Skeletal muscle satellite cell (primary cell): ENCODE data around the gene ZNF750.
A peak's percentile ranks its signal among the peaks of the same experiment; 100 is the strongest.

Experiments
- H3K27me3 ChIP-seq: 2 replicates; pipeline ENCODE4 v1.7.0; 2013; ENCODE audit warnings: low read length; ENCODE audit not compliant: control insufficient read depth, insufficient read depth
- H3K36me3 ChIP-seq: 2 replicates; pipeline ENCODE4 v1.7.0; 2013; ENCODE audit warnings: mild to moderate bottlenecking, control low read depth, low read length; ENCODE audit not compliant: insufficient read depth
- H3K4me1 ChIP-seq: 2 replicates; pipeline ENCODE4 v1.7.0; 2013; ENCODE audit warnings: low read length; ENCODE audit not compliant: control insufficient read depth, insufficient read depth
- H3K4me2 ChIP-seq: 2 replicates; pipeline ENCODE4 v1.7.0; 2013; ENCODE audit warnings: mild to moderate bottlenecking, low read length
- H3K4me3 ChIP-seq: 2 replicates; pipeline ENCODE4 v1.7.0; 2013; ENCODE audit warnings: low read length
- H3K9ac ChIP-seq: 2 replicates; pipeline ENCODE4 v1.7.0; 2013; ENCODE audit warnings: mild to moderate bottlenecking, low read depth, low read length, moderate library complexity
- H3K9me3 ChIP-seq: replicated peaks from 2 replicates; pipeline ENCODE4 v1.7.0; 2013; ENCODE audit warnings: mild to moderate bottlenecking, control low read depth, low read length

The ZNF750 gene

DNA sequence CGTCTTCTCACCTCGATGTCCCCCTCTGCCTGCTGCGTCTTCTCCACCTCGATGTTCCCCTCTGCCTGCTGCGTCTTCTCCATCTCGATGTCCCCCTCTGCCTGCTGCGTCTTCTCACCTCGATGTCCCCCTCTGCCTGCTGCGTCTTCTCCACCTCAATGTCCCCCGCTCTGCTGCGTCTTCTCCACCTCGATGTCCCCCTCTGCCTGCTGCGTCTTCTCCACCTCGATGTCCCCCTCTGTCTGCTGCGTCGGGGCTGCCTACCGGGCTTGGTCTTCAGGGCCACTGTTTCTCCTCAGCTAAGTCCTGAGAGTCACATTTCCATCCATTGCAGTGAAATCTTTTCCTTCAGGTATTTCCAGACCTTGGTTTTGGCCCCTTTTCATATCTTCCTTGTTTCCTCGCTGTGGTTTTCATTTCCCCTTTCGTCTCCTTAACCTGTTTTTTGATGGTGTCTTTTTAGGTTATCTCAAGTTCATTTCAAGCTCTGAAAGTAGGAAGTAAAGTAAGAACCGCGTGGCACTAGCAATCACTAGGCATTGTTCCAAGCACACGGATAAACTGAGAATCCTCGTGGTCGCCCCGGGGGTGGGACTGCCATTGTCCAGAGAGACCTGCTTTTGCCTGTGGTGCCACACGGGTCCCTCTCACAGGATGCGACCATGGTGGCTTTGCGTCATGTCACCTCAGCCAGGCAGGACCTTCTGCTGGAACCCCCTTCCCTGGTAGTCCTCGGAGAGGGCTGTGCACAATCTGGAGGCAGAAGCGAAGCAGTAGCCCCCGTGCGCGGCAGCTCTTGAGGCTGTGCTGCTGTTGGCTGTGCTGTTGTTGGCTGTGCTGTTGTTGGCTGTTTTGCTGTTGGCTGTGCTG is 9.5 kb upstream of the ZNF750 start:
- no peak overlapping the region for H3K4me3 ChIP-seq

DNA sequence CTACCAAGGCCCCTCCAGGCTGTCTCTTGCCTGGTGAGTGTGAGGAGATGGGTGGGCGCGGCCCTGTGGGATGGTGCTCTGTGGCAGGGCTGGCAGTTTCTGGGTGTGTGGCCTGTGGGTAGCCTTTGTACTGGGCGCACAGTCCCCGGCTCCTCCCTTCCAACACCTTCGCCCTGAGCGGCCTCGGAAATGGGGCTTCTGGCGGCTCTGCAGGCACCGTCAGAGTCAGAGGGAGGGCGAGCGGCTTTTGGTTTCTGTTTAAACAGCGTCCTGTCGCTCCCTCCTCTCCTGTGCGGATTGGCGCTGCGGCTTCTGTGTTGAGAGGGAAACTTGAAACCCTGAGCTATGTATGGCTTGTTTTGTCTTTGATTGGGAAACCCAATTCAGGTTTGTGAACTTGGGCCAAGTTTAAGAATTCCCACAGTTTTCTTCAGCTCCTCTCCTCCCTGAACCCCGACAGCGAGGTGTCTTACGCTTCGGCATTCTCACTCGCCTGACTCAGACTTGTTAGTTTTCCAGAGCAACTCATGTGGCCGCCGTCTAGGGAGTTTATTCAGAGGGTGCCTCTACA is 8.3 kb upstream of the ZNF750 start:
- Histone ChIP-seq H3K27me3 (no peaks in the 10 kb centered on the region), H3K4me1 (no peaks in the 10 kb centered on the region), H3K36me3 (peaks cover 3% of the 10 kb centered on the region), H3K4me3 (peak overlapping the region; percentile 62), H3K4me2 (peak overlapping the region; percentile 82), H3K9ac (peak overlapping the region; percentile 56), H3K9me3 (no peaks in the 10 kb centered on the region)

More for the DNA sequence above, 9.5 kb upstream of the ZNF750 start:
- Histone ChIP-seq H3K36me3 (peaks cover 3% of the 10 kb centered on the region), H3K27me3 (no peaks in the 10 kb centered on the region), H3K9me3 (no peaks in the 10 kb centered on the region), H3K9ac (no peak overlapping the region), H3K4me1 (no peaks in the 10 kb centered on the region), H3K4me2 (no peak overlapping the region)

DNA sequence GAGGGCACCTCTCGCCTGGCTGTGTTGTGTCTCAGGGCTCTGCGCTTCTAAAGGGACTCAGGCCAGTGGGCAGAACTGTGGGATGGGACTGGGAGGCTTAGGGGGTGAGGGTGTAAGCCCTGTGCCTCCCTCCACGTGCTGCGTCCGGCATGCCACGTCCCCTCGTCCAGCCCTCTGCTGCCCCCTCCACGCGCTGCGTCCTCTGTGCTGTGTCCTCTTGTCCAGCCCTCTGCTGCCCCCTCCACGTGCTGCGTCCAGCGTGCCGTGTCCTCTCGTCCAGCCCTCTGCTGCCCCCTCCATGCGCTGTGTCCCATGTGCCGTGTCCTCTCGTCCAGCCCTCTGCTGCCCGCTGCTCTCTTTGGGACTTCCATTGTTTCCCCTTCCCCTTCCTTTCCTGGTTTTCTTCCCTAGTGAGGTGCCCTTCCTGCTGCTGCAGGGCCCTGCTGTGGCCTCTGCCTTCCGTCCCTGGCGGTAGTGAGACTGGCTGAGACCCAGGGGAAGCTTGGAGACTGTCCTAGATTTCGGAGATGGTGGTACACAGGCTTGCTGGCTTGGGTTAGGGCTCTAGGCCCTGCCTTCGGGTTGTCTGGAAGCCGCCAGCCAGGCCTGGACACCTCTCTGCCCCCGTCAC is 6.4 kb upstream of the ZNF750 start:
- H3K9ac ChIP-seq, result no peak overlapping the region

DNA sequence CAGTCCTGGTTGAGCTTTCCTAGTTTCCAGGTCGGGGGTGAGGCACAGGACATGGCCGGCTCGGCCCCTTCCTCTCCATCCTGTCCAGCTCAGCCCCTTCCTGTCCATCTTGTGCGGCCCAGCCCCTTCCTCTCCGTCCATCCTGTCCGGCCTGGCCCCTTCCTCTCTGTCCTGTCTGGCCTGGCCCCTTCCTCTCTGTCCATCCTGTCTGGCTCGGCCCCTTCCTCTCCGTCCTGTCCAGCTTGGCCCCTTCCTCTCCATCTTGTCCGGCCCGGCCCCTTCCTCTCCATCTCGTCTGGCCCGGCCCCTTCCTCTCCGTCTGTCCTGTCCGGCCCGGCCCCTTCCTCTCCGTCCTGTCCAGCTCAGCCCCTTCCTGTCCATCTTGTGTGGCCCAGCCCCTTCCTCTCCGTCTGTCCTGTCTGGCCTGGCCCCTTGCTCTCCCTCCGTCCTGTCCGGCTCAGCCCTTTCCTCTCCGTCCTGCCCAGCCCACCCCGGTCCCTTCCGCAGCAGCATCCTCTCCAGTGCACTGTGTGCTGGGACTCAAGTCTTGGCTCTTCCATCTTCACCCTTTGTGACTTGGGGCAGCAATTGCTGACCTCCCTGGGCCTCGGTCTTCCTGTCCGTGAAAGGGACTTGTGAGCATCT is 5.5 kb upstream of the ZNF750 start:
- H3K27me3 ChIP-seq, result no peaks in the 10 kb centered on the region
- no peak overlapping the region for H3K4me3 ChIP-seq
- H3K4me2 ChIP-seq, result no peak overlapping the region
- no peak overlapping the region for H3K9ac ChIP-seq
- peaks cover 3% of the 10 kb centered on the region for H3K36me3 ChIP-seq
- H3K9me3 ChIP-seq, result no peaks in the 10 kb centered on the region
- no peaks in the 10 kb centered on the region for H3K4me1 ChIP-seq

More for the DNA sequence above, 6.4 kb upstream of the ZNF750 start:
- H3K4me2 ChIP-seq, result no peak overlapping the region
- H3K27me3 ChIP-seq, result no peaks in the 10 kb centered on the region
- no peak overlapping the region for H3K4me3 ChIP-seq
- no peaks in the 10 kb centered on the region for H3K4me1 ChIP-seq
- peaks cover 3% of the 10 kb centered on the region for H3K36me3 ChIP-seq
- H3K9me3 ChIP-seq, result no peaks in the 10 kb centered on the region

DNA sequence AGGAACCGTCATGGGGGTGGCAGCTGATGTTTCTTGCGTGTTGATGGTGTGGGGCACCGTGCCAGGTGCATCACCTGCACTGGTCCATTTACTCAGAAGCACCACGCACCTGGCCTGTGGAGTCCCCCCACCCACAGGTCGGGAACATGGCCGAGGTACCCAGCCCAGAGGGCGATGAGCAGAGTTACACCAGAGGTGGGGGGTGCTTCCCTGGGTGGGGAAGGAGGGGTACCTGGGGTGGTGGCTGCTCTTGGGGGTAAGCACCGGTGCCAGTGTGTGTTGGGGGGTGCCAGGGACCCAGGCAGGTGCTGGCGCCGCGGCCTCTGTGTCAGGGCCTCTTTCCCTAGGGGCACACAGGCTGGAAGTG is 5.0 kb upstream of the ZNF750 start:
- Histone ChIP-seq H3K9ac (no peak overlapping the region), H3K4me3 (no peak overlapping the region), H3K4me1 (no peaks in the 10 kb centered on the region), H3K36me3 (peaks cover 3% of the 10 kb centered on the region), H3K9me3 (no peaks in the 10 kb centered on the region), H3K27me3 (no peaks in the 10 kb centered on the region), H3K4me2 (no peak overlapping the region)

DNA sequence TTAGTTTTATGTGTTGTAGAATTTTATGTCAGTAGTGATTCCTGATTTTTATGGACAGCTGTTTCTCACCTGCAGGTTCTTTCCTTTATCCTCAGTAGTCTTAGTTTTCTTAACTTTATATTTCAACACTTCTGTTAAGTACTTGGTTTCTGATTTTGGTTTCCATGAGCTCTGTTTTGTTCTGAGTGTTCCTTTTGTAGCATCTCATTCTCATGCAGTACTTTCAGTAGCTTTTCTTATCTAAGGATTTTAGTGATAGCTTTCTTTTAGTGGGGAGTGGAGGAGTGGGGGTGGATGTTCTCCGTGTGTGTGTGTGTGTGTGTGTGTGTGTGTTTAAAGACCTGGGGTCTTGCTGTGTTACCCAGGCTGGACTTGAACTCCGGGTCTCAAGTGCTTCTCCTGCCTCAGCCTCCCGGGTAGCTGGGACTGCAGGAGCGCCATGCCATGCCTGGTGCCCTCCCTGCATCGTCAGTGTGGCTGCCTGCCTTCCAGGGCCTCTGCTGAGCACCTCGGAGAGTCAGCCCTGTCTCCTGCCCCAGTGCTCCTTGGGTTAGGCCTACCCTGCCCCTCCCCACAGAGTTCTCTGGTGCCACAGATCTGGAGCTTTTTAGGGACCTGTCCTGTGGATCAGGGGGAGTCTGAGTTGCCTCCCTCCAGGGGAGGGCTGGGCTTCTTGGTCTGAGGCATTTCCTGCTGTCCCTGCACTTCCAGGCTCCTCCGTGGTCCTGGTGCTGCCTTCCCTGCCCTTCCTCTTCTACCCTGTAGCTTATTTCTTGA is 4.3 kb upstream of the ZNF750 start:
- Histone ChIP-seq H3K4me3 (no peak overlapping the region), H3K36me3 (peaks cover 3% of the 10 kb centered on the region), H3K4me2 (no peak overlapping the region), H3K4me1 (no peaks in the 10 kb centered on the region), H3K27me3 (no peaks in the 10 kb centered on the region), H3K9ac (no peak overlapping the region), H3K9me3 (no peaks in the 10 kb centered on the region)

DNA sequence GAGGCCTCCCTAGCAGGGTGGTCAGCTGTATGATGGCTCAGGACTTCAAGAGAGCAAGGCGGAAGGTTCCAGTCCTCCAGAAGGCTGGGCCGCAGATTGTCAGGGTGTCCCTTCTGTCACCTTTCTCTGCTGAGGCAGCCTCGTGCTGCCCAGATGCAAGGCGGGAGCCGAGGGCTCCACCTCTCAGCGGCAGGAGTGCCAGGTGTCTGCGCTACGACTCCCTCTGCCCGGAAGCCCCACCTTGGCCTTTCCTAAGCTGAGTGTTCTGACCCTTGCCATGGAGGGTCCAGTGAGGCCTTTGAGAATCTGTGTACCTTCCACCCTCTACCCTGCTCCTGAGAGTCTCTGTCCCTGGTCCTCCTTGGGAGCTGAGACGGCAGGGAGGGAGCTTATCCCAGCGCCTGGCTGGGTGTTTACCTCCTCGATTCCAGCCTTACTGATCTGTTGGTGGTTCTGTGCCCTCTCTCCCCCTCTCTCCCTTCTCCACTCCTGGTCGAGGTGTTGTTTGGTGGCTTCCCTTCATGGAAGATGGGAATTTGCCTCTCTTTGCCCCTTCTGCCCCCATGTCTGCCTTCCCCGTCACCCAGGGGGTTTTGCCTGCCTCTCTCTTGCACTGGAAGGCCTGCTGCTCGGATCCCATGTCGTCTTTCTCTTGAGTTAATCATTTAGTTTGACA is 2.2 kb upstream of the ZNF750 start:
- Histone ChIP-seq H3K9ac (no peak overlapping the region), H3K9me3 (no peaks in the 10 kb centered on the region), H3K4me1 (peaks cover 18% of the 10 kb centered on the region), H3K4me2 (no peak overlapping the region), H3K27me3 (no peaks in the 10 kb centered on the region), H3K4me3 (no peak overlapping the region), H3K36me3 (peaks cover 3% of the 10 kb centered on the region)

DNA sequence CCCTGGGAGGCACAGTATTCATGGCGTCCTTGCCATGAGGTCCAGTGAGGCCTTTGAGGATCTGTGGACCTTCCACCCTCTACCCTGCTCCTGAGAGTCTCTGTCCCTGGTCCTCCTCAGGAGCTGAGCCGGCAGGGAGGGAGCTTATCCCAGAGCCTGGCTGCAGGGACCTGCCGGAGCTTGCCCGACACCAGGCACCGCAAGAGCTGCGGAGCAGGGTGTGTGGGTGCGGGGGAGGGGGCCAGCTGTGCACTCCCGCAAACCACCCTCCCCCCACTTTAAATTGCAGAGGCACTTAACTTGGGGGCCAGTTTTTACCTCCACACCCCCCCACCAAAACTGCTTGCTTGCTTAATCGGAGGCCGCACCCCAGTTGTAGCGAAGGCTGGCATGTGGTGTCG is 609 bp upstream of the ZNF750 start:
- no peaks in the 10 kb centered on the region for H3K36me3 ChIP-seq
- H3K4me3 ChIP-seq, result no peak overlapping the region
- H3K9me3 ChIP-seq, result no peaks in the 10 kb centered on the region
- no peak overlapping the region for H3K9ac ChIP-seq
- peaks cover 27% of the 10 kb centered on the region for H3K4me1 ChIP-seq
- H3K27me3 ChIP-seq, result no peaks in the 10 kb centered on the region
- H3K4me2 ChIP-seq, result no peak overlapping the region

DNA sequence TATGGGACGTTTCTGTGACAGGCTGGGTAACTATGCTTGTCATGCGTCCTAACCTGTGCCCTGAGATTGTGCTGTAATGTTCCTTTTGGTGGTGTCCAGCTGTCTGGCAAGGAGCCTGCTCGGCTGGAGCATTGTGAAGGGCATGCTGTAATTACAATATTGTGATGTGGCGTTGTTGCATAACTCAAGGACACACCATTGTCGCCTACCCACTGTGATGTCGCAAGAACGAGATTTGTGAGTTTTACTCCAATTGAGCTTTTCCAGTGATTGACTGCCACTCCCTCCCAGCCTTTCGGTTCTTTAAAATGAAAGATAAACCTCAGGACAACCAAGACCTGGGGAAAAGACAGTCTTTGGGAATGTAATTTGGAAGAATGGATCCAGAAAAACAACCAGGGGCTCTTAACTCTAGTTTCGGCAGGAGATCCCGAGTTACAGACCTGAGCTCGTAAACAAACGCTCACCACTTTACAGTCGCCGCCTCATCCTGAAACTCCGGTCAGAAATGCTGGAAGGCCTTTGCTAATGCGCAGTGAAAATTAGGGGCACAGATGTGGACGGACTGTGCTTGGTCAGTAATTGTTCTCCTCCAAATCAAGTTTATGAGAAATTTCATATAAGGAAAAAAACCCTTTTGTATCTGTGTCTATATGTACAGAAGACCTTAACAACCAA is 1.3 kb downstream of the ZNF750 start:
- no peaks in the 10 kb centered on the region for H3K27me3 ChIP-seq
- H3K36me3 ChIP-seq, result no peaks in the 10 kb centered on the region
- H3K9ac ChIP-seq, result peak overlapping the region; percentile 51
- no peaks in the 10 kb centered on the region for H3K9me3 ChIP-seq
- H3K4me1 ChIP-seq, result peaks cover 27% of the 10 kb centered on the region
- peak overlapping the region; percentile 51 for H3K4me2 ChIP-seq
- H3K4me3 ChIP-seq, result peak overlapping the region; percentile 35

DNA sequence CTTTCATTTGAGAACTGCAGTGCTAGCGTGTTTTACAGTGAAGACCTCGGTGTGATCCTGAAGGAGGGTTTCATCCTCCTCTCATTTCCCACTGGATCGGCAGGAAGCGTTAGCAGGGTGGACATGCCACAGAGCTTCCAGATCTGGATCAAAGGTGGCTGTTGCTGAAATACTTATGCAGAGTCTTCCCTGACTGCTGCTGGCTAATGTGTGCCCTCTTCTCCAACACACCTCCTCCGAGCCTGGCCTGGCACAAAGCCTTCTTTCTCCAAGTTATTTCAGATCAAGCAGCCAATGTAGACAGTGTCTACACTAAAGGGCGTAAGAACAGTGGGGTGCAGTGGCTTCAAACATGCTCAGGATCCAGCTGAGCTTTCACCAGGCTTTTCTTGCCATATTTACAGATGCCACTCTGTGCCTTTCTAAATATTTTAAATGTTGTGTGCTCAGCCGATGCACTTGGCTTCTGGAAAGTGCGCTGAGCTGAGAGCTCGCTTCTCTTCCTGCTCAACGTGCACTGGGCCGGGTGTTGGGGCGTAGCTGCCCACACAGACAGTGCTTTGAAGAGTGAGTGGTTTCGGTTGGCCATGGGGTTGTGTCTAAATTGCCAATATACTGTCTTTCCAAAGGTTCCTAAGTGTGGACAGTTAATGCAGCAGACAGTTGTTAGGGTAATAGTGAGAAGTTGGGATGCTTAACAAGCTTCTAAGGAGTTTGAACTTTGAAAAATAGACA is 2.1 kb downstream of the ZNF750 start:
- H3K4me1 ChIP-seq, result peaks cover 27% of the 10 kb centered on the region
- no peak overlapping the region for H3K4me3 ChIP-seq
- H3K4me2 ChIP-seq, result peak overlapping the region; percentile 51
- H3K36me3 ChIP-seq, result peaks cover 4% of the 10 kb centered on the region
- H3K9ac ChIP-seq, result no peak overlapping the region
- H3K27me3 ChIP-seq, result no peaks in the 10 kb centered on the region
- H3K9me3 ChIP-seq, result no peaks in the 10 kb centered on the region
